ENCODE data around the gene KRT6C.

The KRT6C gene

DNA sequence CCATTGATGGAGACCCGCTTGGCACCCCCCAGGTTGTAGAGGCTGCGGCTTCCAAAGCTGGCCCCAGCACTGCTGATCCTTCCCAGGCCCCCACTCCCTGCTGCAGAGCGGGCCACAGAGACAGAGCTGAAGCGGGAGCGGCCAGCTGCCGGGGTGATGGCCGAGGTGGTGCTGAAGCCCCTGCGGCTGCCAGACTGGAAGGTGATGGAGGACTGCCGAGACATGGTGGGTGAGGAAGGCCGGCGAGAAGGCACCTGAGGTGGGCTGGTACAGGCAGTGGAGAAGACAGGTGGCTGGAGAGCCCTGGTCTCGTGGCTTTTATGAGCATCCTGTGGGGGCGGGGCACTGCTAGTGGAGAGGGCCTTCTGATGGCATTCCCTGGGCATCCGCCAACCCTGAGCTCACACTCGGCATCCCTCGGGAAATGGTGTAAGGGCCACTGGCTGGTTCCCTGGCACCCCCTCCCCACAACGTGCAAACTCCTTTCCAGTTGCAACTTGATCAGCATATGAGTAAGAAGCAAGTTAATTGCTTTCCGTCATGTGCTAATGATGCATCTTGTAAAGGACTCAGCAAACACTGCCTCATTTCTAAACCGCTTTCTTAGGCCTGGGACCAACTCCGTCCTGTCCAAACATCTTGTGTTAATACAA is 39.4 kb downstream of the KRT6C start, which contains the start of gene KRT75:
Gene KRT75 (minus strand): TSS at position 291 of the 653 bp plus-strand sequence. CDS start 67 bp downstream, at position 224.
- no peak for DNase-seq

DNA sequence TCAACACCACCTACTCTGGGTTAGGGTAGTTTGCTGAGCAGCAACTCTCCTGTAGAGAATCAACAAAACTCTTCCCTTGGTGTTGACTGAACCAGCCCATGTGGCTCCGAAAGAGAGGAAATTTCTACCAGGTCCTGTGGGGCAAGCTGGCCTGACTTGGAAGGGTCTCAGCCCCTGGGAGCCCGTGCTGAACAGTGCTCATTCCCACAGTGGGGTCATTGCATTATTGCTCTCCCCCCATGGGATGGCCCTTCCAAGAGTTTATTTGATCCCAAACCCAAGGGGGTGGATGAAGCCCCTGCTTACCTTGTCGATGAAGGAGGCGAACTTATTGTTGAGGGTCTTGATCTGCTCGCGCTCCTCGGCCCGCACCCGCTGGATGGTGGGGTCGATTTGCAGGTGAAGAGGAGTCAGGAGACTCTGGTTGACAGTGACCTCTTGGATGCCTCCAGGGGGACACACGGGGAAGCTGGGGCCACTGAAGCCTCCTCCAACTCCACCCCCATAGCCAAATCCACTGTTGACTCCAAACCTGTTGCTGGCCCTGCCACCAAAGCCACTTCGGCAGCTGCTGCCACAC is 40.0 kb downstream of the KRT6C start:
- DNase-seq = no peak

DNA sequence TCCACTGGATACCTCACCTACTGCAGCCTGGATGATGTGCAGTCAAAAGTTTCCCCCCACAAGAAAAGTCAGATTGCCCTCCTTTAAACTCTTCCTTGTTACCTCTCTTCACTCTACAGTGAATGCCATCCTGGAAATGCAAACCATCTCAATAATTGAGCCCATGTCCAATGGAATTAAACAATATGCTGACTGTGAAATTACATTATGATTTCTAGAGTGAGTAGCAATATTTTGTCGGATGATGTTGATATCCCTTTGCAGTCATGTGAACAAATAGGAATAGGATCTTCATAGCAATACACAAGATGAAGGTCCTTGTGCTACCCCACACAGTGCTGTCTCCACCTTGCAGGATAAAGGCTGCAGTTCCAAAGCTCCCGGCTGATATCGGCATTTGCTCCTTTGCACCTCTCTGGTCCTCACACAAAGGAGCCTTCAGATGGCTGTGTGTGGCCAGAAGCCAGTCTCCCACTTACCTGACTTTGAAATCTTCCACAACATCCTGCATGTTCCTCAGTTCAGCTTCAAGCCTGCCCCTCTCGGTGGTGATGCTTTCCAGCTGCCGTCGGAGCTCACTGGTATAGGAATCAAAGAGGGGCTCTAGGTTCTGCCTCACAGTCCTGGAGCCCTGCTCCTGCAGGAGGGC is 40.9 kb downstream of the KRT6C start:
- DNase-seq = no peak

DNA sequence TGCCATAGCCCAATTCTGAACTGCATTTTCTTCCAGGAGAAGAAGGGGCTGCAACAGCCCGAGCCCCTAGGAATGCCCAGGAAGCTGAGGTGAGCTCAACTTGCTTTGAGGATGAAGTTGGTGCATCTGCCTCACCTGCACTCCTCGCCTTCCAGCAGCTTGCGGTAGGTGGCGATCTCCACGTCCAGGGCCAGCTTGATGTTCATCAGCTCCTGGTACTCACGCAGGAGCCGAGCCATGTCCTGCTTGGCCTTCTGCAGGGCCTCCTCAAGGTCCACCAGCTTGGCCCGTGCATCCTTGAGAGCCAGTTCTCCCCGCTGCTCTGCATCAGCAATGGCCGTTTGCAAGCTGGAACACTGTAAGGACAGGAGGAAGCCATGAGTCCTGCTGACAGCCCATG is 45.5 kb downstream of the KRT6C start:
- DNase-seq = no peak

DNA sequence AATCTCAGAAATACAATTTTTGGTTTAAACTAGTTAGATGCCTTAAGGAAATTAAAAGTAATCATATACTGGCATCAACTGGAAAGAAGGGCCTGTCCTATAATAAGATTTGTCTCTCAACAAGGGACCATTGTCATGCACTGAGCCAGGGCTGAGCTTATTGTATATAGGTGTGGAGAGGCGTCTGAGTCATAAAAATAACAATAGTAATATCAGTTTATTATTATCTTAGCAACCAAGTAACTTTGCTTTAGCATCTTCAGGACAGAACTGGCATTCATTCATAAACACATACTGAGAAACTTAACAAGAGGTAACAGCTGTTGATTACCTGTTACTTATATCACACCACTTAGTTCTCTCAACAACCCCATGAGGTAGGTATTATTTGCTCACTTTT is 46.5 kb downstream of the KRT6C start:
- DNase-seq = no peak

DNA sequence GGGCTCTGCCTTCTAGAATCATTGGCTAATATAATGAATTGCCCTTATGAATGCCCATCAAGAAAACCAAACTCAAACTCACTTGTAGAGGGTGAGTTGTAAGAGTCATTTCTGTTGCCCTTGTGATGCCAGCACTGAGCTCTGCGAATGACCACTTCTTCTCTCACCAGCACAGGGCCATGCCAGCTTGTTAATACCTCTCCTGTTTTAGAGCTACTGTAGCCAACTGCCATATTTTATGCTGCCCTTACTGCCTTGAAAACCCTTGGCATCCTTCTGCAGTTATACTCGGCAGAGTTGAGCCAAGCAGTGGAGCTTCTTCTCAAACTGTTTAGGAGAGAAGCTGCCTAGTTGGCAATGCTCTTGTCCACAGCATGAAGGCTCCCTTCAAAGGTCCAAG is 47.6 kb downstream of the KRT6C start:
- no peak for DNase-seq

DNA sequence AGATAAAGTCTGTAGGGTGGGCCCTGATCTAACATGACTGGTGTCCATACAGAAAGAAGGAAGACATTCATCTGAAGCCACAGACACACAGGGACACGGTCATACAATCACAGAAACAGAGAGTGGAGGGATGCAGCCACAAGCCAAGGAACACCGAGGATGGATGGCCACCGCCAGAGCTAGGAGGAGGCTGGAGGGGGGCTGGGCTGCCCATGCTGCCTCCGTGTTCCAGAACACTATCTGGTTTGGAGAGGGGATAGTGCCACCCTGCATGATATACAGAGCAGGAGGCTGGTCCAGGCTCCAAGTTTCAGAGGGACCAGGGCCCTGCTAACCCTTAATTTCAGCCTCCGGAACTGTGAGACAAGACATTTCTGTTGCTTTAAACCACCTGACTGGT is 48.1 kb downstream of the KRT6C start:
- no peak for DNase-seq

DNA sequence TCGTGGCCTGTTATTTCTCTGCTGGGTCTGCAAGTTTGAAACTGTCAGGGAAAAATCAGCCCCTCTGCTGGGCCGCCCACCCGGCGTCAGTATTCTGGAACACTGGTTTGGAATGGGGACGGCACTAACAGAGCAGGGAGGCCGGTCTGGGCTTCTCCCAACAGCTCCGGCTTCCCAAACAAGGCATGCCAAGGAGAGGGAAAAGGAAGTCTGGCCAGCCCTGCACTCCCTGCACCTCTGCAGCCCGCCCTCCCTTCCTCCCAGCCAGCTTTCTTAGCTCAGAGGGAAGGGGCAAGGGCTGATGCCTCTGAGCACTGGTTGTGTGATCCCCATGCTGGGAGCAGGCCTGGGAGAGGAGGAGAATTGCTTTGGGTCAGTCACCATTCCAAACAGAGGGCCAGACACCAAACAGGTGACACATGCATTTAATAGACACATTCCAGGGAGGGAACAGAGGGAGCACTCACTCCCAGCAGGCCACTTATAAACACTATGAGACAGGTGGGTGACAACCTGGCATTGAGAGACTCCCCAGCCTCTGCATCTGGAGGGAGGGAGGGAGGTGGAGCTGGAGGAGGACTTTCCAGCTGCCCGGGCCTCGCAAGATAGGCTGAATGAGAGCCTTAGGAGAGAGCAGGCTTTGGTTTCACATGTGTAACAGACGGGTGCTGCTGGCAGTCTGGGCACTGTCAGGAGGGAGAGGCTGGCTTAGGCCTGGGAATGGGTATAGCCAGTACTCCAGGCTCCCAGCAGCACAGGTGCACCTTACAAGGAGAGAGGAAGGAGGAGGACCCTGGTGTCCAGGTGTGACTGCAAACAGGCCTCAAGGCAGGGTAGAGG is 49.7 kb downstream of the KRT6C start:
- no peak for DNase-seq

DNA sequence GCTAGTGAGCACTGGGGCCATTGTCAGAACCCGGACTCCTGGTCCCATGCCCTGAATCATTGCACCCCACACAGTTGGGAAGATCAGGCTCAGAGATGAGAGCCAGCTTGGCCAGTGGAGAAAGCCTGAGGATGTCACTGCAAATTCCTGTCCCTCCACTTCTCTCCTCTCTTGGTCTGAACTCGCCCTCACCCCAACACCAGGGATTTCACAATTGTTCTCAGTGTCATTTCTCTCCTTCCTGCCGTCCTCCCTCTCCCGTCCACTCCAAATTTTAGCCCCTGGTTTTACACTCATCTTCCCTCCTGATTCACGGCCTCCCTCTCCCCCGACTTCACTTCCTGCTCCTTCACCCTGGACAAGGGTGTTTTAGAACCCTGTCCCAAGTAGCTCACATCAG is 50.6 kb downstream of the KRT6C start:
- DNase-seq = no peak

DNA sequence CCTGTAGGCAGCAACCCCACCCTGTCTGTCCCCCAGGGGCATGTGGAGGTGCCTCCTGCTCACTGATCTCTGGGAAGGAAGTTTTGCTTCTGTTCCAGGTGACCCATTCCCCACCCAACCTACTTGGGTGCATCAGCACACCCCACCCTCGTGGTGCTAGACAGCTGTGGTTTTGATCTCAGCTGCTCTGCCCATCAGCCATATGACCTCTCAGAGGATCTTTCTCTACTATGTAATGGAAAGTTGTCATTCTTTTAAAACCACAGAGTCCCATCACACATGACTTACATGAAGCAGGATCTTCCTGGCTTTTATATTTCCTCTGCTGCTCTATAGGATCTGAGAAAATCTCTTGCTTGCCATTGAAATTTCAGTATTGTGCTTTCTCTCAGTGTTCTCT is 53.9 kb downstream of the KRT6C start:
- DNase-seq = no peak

DNA sequence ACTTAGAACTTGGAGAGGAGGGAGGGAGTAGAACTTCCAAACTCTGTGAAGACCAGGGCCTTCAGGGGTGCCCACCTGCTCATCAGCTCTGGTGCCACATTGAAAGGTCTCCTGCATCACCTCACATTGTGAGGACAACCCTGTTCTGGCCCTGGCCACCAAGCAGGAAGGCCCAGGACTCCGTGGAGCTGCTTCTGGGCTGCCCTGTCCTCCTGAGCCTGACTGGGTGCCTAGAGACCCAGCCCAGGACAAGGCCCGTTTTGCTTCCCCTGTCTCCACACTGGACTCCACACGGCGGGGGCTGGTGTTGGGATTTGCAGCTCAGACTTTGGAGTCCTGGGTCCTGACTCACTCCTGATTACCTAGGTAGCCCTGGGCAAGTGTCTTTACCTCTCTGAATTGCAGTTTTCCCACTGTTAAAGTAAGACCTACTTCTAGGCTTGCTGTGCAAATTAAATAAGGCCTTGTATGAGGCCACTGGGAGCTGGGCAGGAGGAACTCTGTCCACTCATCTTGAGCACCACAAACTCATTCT is 55.0 kb downstream of the KRT6C start:
- no peak for DNase-seq

All from CD4-positive, alpha-beta T cell treated with Interleukin-15 for 1 hour (primary cell).